A673 (cell line): ENCODE data around the gene TRIL.

Experiments used
- EZH2 ChIP-seq: fragments of 200-600 bp; sonication (generic); IDR thresholded peaks from 2 replicates; pipeline ENCODE4 v1.6.1; 2017; ENCODE audit warnings: borderline replicate concordance, low read depth, mild to moderate bottlenecking, mixed read lengths, antibody characterized with exemption, low read length; ENCODE audit not compliant: poor library complexity, severe bottlenecking
- TF ChIP-seq, protein P1 (sequence below): fragments of 300-800, 200-600 bp; sonication (generic); conservative IDR thresholded peaks from 2 replicates; pipeline ENCODE4 v1.5.1; 2017; ENCODE audit warnings: low read depth, mild to moderate bottlenecking, antibody characterized with exemption, low read length, moderate library complexity, mixed read lengths

DNA sequence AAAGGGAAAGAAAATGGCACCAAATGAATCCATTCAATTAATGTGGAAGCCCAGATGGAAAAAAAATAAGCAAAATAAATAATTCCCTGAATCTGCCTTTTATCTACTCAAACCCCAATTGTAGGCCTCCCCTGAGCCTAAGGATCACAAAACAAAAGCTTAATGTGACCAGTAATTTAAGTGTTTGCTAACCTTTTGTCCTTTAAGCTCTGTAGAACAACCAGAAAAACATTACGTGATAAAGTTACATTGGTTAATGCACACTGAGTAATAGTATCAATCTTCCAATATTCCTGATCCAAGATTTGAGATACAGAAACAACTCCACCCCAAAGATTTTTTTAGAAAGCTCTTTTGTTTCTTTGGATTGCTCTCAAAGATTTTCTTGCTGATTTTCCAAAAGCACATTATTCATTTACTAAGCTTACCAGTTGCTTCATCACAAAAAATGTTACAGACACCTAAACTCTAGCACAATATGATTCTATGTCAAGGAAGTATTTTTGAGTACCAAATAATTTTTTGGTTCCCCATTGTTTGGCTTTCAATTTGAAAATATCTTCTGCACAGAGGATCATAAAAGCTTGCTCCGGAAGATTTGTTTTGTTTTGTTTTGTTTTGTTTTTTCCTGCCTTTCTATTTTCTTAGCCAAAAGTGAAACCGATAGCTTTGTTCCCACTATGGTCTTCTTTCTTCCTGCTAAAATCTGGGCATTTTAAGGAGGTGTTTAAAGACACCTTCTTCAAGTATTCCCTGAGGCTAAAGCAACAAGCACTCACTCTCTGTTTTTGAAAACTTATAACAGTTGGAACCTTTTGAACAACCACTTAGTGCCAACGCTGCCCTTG lies 54.2 kb downstream of the TRIL start:
- TF ChIP-seq, protein P1, sequence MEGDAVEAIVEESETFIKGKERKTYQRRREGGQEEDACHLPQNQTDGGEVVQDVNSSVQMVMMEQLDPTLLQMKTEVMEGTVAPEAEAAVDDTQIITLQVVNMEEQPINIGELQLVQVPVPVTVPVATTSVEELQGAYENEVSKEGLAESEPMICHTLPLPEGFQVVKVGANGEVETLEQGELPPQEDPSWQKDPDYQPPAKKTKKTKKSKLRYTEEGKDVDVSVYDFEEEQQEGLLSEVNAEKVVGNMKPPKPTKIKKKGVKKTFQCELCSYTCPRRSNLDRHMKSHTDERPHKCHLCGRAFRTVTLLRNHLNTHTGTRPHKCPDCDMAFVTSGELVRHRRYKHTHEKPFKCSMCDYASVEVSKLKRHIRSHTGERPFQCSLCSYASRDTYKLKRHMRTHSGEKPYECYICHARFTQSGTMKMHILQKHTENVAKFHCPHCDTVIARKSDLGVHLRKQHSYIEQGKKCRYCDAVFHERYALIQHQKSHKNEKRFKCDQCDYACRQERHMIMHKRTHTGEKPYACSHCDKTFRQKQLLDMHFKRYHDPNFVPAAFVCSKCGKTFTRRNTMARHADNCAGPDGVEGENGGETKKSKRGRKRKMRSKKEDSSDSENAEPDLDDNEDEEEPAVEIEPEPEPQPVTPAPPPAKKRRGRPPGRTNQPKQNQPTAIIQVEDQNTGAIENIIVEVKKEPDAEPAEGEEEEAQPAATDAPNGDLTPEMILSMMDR: no peak
- TF ChIP-seq EZH2: no peak
